Activated CD4-positive, alpha-beta T cell treated with anti-CD3 and anti-CD28 coated beads for 24 hours (primary cell): ENCODE data around the gene PDGFRB.
"Not testable (repeated sequence)": the region's sequence is repeated elsewhere in the genome, so short reads cannot be mapped to it uniquely, and the experiment has no call there.

ENCODE experiments used
- DNase-seq, 2 donors: peaks; one replicate each; pipeline ENCODE4 v3.0.0-alpha.2; 2020; ENCODE audit warnings: low read depth in 2 of 2

Gene PDGFRB

DNA sequence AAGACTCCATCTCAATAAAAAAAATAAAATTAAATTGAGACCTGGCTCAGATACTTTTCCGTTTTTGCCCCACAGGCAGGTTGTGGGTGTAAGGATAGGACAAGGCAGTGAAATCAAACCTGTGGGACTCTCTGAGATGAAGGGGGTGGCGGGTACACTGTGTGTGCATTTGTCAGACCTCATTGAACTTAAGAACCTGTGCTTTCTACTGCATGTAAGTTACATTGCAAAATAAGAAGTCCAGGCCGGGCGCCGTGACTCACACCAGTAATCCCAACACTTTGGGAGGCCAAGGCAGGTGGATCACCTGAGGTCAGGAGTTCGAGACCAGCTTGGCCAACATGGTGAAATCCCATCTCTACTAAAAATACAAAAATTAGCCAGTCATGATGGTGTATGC is 70.9 kb downstream of the PDGFRB start:
- not testable (repeated sequence) for DNase-seq

DNA sequence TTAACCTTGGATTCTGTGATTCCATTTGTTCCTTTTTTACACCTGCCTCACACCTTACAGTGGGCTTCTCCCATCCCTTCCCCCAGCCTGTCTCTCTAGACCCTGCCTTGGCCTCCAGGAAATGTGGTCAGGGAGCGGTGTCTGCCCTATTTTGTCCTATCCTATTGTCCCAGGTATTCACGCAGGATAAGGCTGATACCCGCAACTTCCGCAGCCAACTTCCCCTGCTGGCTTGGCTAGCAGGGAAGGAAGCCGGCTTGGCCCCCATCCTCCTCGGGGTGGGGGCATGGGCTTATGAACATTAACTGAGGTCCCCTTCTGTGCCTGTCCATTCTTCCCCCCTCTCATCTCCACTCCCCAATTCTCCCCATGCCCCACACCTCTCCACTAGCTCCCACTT is 72.8 kb downstream of the PDGFRB start:
- no peak for DNase-seq

DNA sequence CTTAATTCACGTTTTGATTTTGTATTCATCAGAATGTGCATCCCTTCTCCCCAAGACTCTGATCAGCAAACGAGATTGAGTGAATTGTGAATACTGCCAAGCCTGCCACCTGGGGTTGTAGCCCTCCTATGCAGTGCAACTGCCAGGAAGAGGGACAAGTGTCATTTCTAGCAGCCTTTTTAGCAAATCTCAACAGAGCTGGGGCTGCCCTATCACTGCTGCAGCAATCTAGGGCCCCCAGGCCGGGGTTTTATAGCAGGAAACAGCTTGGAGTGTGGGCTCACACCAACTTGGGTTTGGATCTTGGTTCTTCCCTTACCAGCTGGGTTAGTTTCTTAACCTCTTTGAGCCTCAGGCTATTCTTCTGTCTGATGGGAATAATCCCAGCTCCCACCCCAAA is 73.3 kb downstream of the PDGFRB start:
- DNase-seq, result no peak

DNA sequence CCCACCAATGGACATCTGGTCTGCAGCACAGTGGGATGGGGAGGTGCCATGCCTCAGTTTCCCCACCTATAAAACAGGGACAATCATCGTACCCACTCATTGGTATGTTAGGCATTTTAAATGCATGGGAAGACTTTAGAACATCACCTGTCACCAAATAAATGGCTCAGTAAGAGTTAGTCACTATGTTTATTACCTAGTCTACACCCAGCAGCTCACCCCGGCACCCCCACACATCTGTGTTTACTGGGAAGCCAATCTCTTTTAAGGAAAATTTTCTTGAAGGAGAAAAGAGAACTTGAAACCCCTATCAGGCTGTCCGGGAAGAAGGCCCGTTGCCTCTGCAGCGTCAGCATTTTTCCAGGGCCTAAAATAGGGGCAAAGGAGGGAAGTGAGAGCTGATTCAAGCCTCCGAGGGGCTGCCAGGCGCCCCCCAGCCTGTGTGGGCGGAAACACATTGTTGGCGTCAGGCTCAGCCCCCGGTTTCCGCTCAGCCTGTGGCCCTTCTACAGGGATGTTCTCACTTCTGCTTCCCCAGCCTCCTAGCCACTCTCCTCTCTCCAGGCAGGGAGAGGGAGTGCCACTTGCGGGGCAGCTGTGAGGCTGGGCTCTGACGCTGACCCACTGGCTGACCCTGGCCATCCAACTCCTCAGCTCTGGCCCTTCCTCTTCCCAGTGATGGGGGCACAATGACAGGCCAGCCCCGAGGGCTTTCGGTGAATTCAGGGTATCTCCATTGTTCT is 73.9 kb downstream of the PDGFRB start:
- DNase-seq, result no peak

DNA sequence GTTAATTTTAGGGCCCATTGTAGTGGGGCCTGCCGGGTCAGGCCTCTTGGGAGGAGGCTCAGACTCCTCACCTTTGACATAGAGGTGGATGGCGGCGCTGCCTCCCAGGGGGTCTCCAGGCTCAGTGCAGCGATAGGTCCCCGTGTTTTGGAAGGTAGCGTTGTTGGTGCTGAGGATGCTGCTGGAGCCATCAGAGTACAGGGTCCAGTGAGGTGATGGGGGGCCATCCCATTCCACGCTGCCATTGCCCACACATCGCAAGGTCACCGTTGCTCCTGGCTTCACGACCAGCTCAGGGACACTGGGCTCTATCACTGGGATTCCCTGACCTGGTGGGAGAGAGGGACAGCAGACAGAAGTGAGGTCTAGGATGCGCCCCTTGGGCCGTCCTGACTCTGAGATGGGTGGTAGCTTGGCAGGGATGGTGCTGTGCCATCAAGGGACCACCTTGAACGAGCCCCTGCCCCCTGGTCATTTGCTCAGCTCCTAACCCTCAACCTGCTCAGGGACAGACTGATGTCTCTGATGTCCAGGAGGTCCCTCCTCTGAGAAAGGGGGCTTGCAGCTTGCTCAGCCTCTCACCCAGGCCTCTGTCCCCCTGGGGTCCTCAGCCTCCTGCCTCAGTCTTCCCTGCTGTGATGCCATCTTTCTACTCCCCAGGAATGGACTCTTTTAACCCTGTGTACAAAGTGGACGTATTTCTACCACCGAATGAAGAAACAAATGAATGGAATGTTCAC is 74.8 kb downstream of the PDGFRB start:
- no peak for DNase-seq

DNA sequence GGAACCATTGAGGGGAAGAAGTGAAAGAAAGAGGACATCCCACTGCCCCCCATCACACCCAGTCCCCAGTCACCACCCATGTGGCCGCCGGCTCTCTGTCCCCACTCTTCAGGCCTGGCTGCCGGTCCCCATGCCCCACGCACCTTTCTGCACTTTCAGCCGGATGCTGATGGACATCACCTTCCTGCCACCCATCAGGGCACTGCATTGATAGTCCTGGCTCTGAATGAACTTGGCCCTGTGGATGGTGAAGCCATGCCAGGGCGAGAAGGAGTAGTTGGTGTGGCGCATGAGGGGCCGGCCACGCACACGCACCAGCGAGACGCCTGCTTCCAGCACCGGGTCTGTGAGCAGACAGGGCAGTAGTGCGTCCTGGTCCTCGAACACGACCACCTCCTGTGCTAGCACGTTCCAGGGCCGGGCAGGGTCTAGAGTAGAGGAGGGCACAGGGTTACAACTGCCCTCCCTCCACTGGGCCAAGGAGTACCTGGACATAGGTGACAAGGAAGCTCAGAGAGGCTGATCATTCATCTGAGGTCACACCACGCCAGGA is 75.7 kb downstream of the PDGFRB start:
- no peak for DNase-seq

DNA sequence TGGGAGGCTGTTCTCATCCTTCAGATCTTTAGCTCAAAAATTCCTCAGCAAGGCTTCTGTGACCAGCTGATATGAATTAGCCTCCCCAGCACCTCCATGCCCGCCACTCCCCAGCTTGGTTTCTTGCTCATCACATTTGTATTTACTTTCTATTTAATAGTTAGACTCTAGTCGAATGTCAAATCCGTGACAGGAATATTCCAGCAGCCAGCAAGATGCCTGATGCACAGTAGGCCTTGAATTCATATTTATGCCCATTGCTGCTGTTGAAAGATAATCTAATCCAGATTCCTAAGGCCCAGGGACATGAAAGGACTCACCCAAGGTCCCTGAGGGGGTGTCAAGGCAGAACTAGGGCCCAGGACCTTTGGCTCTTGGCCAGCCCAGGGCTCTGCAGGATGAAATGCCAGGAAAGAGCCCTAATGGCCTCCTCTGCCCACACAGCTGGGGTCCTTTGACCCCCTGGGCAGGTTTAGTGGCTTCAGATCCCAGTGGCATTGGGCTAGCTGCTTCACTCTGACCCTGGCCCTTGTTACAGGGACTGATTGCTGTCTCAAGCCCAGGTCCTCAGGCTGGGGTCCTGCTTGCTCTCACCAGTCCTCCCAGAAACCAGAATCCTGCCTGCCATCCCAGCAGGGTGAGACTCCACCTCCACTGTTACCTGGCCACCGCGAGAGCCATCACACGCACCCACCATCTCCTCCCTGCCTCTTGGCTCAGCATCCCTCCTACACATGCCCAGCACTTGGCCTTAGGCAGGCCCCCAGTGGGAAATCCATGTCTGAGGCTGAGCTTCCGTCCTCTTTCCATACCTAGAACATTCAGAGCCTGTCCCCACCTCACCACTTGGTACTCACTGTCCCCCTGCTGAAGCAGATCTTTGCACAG is 76.6 kb downstream of the PDGFRB start:
- no peak for DNase-seq

DNA sequence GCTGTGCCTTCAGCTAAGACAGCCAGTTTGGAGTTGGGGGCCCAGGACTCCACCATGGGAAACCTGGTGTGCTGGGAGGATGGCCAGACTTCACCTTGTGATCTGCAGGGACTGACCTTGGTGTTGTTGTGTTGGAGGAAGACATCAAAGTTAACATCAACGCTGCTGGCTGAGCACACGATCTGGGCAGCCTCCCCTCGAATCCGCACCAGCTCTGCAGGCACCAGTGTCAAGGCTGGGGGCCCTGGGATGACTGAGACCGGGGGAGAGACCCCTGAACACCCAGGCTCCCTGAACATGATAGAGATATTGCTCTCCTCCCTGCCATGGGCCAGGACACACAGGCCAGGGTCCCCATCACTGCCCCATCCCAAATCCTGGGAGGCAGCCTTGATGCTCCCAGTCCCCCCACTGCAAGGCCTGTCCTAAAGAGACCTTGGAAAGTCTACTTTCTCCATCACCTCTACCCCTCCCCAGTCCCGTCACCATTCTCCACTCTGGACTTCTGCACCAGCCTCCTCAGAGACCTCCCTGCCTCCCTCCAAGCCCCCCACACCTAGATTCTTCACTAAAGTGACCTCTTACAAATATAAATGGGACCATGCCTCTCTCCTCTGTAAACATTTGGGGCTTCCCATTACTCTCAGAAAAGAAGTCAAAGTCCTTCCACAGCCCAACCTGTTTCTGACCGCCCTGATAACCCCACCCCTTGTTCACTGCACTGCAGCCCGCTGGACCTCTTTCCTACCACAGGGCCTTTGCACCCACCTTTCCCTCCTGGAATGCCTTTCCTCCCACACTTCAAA is 77.4 kb downstream of the PDGFRB start:
- no peak for DNase-seq

DNA sequence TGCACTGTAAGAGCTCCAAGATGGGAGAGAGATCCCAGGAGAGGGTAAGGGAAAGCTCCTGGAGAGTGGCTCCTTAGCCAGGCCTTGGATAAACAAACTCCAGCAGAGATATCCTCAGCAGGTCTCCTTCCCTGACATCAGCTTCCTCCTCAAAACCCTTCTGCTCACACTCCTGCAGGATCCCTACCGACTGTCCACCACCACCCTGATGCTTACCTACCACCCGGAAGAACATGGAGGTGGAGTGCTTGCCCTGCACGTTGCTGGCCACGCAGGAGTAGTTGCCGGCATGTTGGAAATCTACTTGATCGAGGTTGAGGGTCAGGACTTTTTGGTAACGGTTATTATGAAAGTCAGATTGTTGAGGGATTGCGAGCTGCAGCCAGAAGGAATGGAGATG is 78.6 kb downstream of the PDGFRB start:
- no peak for DNase-seq

DNA sequence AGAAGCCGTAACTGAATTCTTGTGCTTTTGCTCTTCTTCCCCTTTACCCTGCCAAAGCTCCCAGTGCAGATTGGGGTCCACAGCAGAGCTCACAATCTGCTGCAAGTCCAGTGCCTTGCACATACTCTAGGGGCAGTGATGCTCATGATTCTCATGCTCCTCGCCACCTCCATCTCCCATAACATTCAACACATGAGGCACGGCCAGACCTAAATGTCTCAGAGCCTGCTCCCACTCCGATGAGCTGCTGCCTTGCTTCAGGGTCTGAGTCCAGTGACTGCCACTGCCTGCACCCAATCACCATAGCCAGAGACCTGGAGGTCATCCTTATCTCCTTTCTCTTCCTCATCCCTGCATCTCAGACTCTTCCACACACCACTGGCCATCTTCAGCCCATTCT is 79.8 kb downstream of the PDGFRB start:
- DNase-seq, result no peak

DNA sequence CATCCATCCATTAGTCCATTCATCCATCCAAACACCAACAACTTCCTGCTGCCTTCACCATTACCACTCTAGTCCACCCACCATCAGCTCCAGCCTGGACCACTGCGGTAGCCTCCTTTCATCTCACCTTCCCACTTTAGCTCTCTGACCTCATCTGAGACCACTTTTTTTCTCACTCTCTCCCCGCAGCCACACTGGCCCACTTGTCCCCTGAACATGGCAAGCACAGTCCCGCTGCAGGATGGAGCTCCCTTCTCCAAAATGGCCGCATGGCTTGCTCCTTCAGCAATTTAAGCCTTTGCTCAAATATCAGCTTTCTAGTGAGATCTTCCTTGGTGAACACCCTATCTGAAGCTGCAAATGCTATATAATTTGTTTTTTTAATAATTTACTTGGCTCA is 80.4 kb downstream of the PDGFRB start:
- DNase-seq, result no peak

DNA sequence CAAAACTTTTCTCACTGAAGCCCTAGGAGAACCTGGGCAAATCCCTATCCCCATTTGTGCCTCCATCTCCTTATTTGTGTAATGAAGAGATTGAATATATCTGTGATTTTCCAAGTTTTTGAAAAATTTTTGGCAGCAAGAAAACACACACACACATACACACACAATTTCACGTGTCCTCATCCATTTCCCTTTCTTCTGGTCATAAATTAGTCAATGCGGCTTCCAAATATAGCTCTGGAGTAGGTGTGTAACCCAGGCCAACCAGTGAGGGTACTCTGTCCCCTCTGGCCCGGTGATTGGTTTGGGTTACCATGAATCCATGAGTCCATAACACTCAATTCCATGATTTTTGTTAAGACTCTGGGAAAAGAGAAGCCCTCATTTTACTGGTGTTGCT is 82.0 kb downstream of the PDGFRB start:
- DNase-seq, result no peak

DNA sequence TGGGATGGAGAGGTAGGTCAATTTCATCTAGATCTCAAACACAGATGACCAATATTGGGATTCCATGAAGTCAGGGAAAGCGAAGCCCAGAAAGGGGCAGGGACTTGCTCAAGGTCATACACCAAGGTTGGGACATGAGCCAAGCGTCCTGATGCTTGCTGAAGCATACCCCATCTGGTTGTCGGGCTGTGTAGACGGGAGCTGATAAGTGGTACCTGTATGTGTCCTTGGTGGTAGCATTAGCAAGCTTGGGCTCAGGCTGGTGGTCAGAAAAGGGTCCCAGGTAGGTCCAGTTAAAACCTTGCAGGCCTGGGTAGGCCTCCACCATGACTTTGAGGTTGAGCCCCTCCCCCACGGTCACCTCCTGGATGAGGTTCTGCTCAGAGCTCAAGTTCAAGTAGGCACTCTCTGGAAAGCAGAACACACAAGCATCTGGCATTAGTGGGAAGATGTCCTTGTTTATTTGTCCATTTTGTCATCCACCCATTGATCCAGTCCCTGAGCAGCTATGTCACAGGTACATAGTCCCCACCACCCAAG is 82.5 kb downstream of the PDGFRB start:
- DNase-seq, result no peak

DNA sequence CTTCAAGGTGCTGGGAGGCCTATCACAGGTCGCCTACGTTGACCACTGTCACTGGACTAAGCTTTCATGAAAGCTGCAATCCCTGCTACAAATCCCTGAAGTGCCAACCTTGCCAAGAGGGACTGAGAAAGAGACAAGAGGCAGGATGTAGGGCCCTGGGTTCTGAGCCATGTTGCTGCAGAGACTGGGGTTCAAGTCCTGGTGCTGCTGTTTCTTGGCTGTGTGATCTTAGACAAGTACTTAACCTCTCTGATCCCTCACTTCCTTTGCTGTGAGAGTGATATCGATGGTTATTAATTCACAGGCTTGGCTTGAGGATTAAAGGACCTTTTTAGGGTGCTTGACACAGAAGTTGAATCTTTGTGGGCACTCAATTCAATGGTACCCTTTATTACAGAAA is 84.8 kb downstream of the PDGFRB start:
- no peak for DNase-seq

DNA sequence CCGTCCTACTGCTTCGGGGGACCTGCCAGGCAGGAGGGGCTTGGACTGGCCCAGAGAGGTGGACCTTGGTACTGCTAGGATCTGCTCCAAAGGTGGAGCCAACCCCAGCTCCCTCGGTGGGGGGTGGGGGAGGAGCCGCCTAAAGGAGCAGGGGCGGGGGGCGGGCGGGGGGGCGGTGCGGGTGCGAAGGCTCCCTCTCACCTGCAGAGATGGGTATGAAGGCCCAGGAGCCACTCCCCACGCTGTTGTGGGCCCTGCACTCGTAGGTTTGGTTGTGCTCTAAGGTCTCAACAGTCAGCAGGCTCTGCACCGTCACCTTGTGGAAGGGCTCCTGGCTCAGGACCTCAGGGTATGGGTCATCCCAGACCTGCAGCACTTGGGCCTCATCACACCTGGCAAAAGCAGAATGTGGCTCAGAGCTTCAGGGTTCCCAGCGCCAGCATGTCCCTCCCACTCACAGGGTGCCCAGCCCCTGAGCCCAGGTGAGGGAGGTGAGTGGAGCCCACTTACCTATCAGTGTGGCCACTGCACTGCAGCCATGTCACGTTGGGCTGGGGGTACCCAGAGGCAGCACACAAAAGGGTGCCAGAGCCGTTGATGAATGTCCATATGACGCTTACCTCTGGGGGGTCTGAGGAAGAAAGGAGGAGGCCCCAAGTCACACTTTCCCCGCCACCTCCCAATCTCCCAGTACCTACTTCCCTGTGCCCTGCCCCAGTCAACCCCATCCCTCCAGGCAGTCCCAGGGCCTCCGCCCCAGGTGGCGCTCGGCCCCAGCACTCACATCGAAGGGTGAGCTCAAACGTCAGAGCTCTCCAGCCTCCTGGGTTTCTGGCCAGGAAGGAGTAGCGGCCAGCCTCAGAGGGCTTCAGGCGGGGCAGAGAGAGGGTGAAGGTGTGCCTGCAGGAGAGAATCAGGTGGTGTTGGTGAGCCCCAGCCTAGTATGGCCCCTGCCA is 85.7 kb downstream of the PDGFRB start:
- DNase-seq, result no peak

DNA sequence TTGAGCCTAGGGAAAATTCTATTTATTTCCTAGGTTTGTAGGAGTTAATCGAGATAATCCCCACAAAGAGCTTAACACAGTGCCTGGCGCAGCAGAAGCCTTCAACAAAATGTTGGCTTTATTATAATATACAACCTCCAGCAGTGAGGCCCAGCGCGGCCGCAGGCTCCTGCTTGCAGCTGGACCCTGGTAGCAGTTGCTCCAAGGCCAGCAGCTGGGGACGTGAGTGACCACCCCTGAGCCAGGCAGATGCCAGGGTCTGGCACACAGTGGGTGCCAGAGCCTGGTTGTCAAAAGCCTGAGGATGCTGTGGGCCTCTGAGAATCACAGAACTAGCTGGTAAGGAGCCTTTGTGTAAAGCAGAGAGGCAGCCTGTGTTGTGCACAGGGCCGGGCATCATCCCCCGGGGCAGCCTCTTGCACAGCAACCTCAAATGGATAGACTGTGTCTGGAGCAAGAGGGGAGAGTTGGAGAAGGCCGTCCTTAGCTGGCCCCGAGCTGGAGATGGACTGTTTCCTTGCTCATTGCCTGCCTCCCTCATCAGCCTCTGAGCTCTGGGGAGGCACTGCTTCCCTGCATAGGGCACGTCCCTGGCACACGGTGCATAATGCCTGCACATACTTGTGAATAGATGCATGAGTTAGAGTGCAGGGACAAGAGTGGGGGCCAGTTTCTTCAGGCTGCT is 86.5 kb downstream of the PDGFRB start:
- DNase-seq, result no peak

DNA sequence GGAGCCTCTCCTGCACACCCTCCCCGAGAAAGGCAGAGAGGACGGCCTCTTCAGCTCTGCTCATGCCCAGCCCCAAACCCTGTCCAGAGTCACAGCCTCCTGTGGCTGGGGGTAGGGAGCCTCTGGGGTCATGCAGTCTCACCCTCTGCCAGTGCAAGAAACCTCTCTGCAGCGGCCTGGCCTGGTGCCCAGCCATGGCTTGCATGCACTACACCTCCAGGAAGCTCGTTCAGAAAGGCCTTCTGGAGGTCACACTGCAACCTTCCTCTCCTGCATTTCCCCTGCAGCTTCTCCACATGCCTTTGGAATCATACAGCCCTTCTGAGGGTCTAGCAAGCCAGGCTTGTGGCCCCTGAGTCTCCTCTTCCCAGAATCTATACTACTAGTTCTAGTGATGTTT is 87.2 kb downstream of the PDGFRB start:
- no peak for DNase-seq

DNA sequence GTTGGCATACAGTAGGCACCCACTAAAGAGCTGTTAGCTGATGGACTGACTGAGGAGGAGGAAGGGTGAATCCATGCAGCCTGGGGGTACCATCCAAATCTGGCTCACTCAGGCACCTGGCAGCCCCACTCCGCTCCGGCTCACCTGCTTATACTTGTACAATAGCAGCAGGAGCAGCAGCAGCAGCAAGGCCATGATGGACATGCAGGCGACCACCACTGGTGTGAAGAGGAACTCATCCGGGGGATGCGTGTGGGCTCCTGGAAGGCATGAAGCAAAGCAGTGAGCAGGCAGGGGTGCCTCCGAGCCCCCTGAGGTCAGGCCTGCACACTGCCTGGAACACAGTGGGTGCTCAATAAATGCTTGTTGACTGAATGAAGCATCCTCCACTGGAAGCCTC is 87.6 kb downstream of the PDGFRB start:
- DNase-seq, result no peak

DNA sequence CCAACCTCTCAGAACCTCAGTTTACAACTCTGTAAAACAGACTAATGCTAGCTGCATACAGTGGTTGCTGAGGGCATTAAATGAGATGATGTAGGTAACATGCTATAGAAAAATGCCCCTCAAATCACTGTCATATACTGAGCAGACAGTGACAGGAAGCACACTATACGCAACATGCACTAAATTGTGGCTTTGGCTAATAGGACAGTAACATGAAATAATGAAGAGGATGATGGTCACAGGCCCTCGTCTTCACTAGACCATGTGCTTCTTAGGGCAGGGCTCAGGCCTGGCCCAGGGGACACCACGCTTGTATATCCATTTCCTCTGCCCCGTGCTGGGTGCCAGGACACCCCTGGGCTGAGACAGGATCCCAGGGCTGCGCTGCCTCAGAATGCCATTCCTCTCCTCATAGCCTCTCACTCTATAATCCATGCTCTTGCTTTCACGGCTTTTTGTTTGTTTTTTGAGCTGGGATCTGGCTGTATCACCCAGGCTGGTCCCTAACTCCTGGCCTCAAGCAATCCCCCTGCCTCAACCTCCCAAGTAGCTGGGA is 88.2 kb downstream of the PDGFRB start:
- DNase-seq, result no peak
